SK-N-SH (cell line): ENCODE results near the gene C6orf89. TPM values are rescaled to one million over a fixed set of nuclear protein-coding genes. Genes with fewer than 3 reads are reported as not detected.

ENCODE experiments used
- CTCF ChIA-PET: fragments of 300-600, 350-600 bp; formaldehyde crosslinking; extraction: SDS; loops from one replicate; lab custom pipeline; 2021; lab: Yijun Ruan, JAX
- POLR2A ChIA-PET: fragments of 350-600 bp; sonication (Branson Sonifier 250); formaldehyde crosslinking; extraction: SDS; loops from one replicate; lab custom pipeline; 2020; ENCODE audit warnings: antibody characterized with exemption, inconsistent platforms; lab: Yijun Ruan, JAX
- DNase-seq: peaks from one replicate; pipeline ENCODE4 v3.0.0; 2012
- H2AFZ ChIP-seq: fragments of 200-600 bp; sonication (generic); 2 replicates; pipeline ENCODE4 v1.8.1; 2016; ENCODE audit warnings: antibody characterized with exemption, mild to moderate bottlenecking, low read depth
- H3F3A ChIP-seq: fragments of 200-600 bp; sonication (generic); replicated peaks from 2 replicates; pipeline ENCODE3; 2016; ENCODE audit warnings: antibody characterized with exemption, mild to moderate bottlenecking; ENCODE audit not compliant: insufficient read depth
- H3K27ac ChIP-seq, 2 experiments: fragments of 200-500 bp in 1 of 2; fragments of 200-600 bp in 1 of 2; sonication (Bioruptor generic) in 1 of 2; sonication (generic), shearing (Covaris generic) in 1 of 2; 2 replicates each; pipeline versions ENCODE4 v1.5.1 to v1.6.1; 2014 to 2016; ENCODE audit warnings: low read depth in 2 of 2, inconsistent platforms in 1 of 2, low read length in 1 of 2, mild to moderate bottlenecking in 1 of 2, mixed read lengths in 1 of 2
- H3K27me3 ChIP-seq: fragments of 200-600 bp; sonication (generic), shearing (Covaris generic); 2 replicates; pipeline ENCODE4 v1.6.1; 2016; ENCODE audit warnings: mixed run types; ENCODE audit not compliant: insufficient read depth
- H3K36me3 ChIP-seq, 2 experiments: fragments of 200-500 bp in 1 of 2; fragments of 200-600 bp in 1 of 2; sonication (Bioruptor generic) in 1 of 2; sonication (generic) in 1 of 2; replicated peaks in 1 of 2; 2 replicates each; pipeline versions ENCODE3 to v1.5.1; 2014 to 2016; ENCODE audit warnings: low read length in 1 of 2, mild to moderate bottlenecking in 1 of 2; ENCODE audit not compliant: insufficient read depth in 2 of 2, control insufficient read depth in 1 of 2
- H3K4me1 ChIP-seq, 2 experiments: fragments of 200-500 bp in 1 of 2; fragments of 200-600 bp in 1 of 2; sonication (Bioruptor generic) in 1 of 2; sonication (generic), shearing (Covaris generic) in 1 of 2; 2 replicates each; pipeline versions ENCODE4 v1.5.1 to v1.6.1; 2014 to 2016; ENCODE audit warnings: low read depth in 1 of 2, low read length in 1 of 2, mixed run types in 1 of 2; ENCODE audit not compliant: insufficient read depth in 2 of 2, control insufficient read depth in 1 of 2
- H3K4me2 ChIP-seq: fragments of 200-600 bp; sonication (generic), shearing (Covaris generic); 2 replicates; pipeline ENCODE4 v1.6.1; 2017; ENCODE audit warnings: mixed run types
- H3K4me3 ChIP-seq, 2 experiments: fragments of 200-500 bp in 1 of 2; fragments of 200-600 bp in 1 of 2; sonication (Bioruptor generic) in 1 of 2; sonication (generic), shearing (Covaris generic) in 1 of 2; 2 replicates each; pipeline versions ENCODE4 v1.5.1 to v1.8.1; 2014 to 2016; ENCODE audit warnings: low read depth in 2 of 2, inconsistent platforms in 1 of 2, low read length in 1 of 2, mild to moderate bottlenecking in 1 of 2, mixed read lengths in 1 of 2, moderate library complexity in 1 of 2
- H3K79me2 ChIP-seq: fragments of 200-600 bp; sonication (generic); 2 replicates; pipeline ENCODE4 v1.8.1; 2017; ENCODE audit warnings: mild to moderate bottlenecking; ENCODE audit not compliant: insufficient read depth
- H3K9ac ChIP-seq: fragments of 200-600 bp; sonication (generic); 2 replicates; pipeline ENCODE4 v1.6.1; 2017; ENCODE audit warnings: mixed run types
- H3K9me2 ChIP-seq: fragments of 200-600 bp; sonication (generic); 2 replicates; pipeline ENCODE4 v1.6.1; 2017; ENCODE audit warnings: mixed run types
- H3K9me3 ChIP-seq: fragments of 200-600 bp; sonication (generic); 2 replicates; pipeline ENCODE4 v1.6.1; 2017; ENCODE audit warnings: mixed run types, mild to moderate bottlenecking, moderate library complexity
- H4K20me1 ChIP-seq: fragments of 200-600 bp; sonication (generic); 2 replicates; pipeline ENCODE4 v1.6.1; 2017; ENCODE audit warnings: mild to moderate bottlenecking, mixed run types; ENCODE audit not compliant: insufficient read depth
- ELF1 ChIP-seq: IDR thresholded peaks from 2 replicates; pipeline ENCODE4 v1.4.0; 2012
- EZH2phosphoT487 ChIP-seq: fragments of 200-600 bp; sonication (generic); IDR thresholded peaks from 2 replicates; pipeline ENCODE4 v1.6.1; 2017; ENCODE audit warnings: low read depth, mixed run types, mild to moderate bottlenecking, antibody characterized with exemption, moderate library complexity, borderline replicate concordance
- FOSL2 ChIP-seq: IDR thresholded peaks from 2 replicates; pipeline ENCODE4 v1.4.0; 2012; ENCODE audit warnings: low read depth, mild to moderate bottlenecking, moderate library complexity, borderline replicate concordance
- FOXM1 ChIP-seq: IDR thresholded peaks from 2 replicates; pipeline ENCODE4 v1.4.0; 2012; ENCODE audit warnings: low read depth, mild to moderate bottlenecking
- GABPA ChIP-seq: IDR thresholded peaks from 2 replicates; pipeline ENCODE4 v1.4.0; 2012; ENCODE audit warnings: low read depth, mild to moderate bottlenecking
- JUND ChIP-seq: IDR thresholded peaks from 2 replicates; pipeline ENCODE4 v1.4.0; 2012
- MAX ChIP-seq: IDR thresholded peaks from 2 replicates; pipeline ENCODE4 v1.4.0; 2012; ENCODE audit warnings: low read depth
- MXI1 ChIP-seq: IDR thresholded peaks from 2 replicates; pipeline ENCODE4 v1.6.1; 2012; ENCODE audit warnings: mild to moderate bottlenecking, low read depth, low read length, improper control_type of control experiment
- NRF1 ChIP-seq: IDR thresholded peaks from 2 replicates; pipeline ENCODE4 v1.6.1; 2012; ENCODE audit warnings: low read depth, mild to moderate bottlenecking, low read length
- RAD21 ChIP-seq: IDR thresholded peaks from 2 replicates; pipeline ENCODE4 v1.6.1; 2012; ENCODE audit warnings: mild to moderate bottlenecking, low read length
- RCOR1 ChIP-seq: fragments of 150-350 bp; IDR thresholded peaks from 2 replicates; pipeline ENCODE4 v1.6.1; 2017; ENCODE audit warnings: antibody characterized with exemption, low read length
- RFX5 ChIP-seq: IDR thresholded peaks from 2 replicates; pipeline ENCODE4 v1.6.1; 2012; ENCODE audit warnings: mild to moderate bottlenecking, improper control_type of control experiment, low read length
- RXRA ChIP-seq: IDR thresholded peaks from 2 replicates; pipeline ENCODE4 v1.4.0; 2012; ENCODE audit warnings: low read depth, mild to moderate bottlenecking, borderline replicate concordance
- SIN3A ChIP-seq: IDR thresholded peaks from 2 replicates; pipeline ENCODE4 v1.6.1; 2012; ENCODE audit warnings: low read depth, mild to moderate bottlenecking, low read length, moderate library complexity, borderline replicate concordance
- SMC3 ChIP-seq: IDR thresholded peaks from 2 replicates; pipeline ENCODE4 v1.6.1; 2012; ENCODE audit warnings: low read depth, low read length, improper control_type of control experiment
- TEAD4 ChIP-seq: IDR thresholded peaks from 2 replicates; pipeline ENCODE4 v1.4.0; 2012; ENCODE audit warnings: mild to moderate bottlenecking, borderline replicate concordance; ENCODE audit not compliant: insufficient read depth
- YY1 ChIP-seq: IDR thresholded peaks from 2 replicates; pipeline ENCODE4 v1.4.0; 2012; ENCODE audit warnings: low read depth, mild to moderate bottlenecking
- WGBS: methylation state at CpG from one replicate; pipeline ENCODE4 v1.1.6; 2017; ENCODE audit warnings: low lambda C conversion rate; 5-methylcytosine and 5-hydroxymethylcytosine counted together
- polyA plus RNA-seq, 3 experiments: library from polyadenylated mRNA; depleted of rRNA; stranded (reverse); fragments of >200 nt; gene quantifications; 2 replicates each; pipeline ENCODE4 v1.2.3, GENCODE V29; 2012
- TF ChIP-seq, protein P1 (sequence below): IDR thresholded peaks from 2 replicates; pipeline ENCODE4 v1.6.1; 2012; ENCODE audit warnings: mild to moderate bottlenecking, low read depth, low read length, moderate library complexity
- TF ChIP-seq, protein P2 (sequence below): fragments of 150-350 bp; IDR thresholded peaks from 2 replicates; pipeline ENCODE4 v1.6.1; 2017; ENCODE audit warnings: antibody characterized with exemption, low read length, low read depth, borderline replicate concordance
- TF ChIP-seq, protein P3 (sequence below): fragments of 150-350 bp; IDR thresholded peaks from 2 replicates; pipeline ENCODE4 v1.6.1; 2016; ENCODE audit warnings: mild to moderate bottlenecking, low read depth, low read length
- TF ChIP-seq, protein P4 (sequence below): IDR thresholded peaks from 2 replicates; pipeline ENCODE4 v1.4.0; 2012; ENCODE audit warnings: low read depth, borderline replicate concordance
- TF ChIP-seq, protein P5 (sequence below): IDR thresholded peaks from 2 replicates; pipeline ENCODE4; 2012

C6orf89 gene
- polyA plus RNA-seq, 1 of the 3 experiments (the other 2 are of a cell fraction) = 20.4 TPM

DNA sequence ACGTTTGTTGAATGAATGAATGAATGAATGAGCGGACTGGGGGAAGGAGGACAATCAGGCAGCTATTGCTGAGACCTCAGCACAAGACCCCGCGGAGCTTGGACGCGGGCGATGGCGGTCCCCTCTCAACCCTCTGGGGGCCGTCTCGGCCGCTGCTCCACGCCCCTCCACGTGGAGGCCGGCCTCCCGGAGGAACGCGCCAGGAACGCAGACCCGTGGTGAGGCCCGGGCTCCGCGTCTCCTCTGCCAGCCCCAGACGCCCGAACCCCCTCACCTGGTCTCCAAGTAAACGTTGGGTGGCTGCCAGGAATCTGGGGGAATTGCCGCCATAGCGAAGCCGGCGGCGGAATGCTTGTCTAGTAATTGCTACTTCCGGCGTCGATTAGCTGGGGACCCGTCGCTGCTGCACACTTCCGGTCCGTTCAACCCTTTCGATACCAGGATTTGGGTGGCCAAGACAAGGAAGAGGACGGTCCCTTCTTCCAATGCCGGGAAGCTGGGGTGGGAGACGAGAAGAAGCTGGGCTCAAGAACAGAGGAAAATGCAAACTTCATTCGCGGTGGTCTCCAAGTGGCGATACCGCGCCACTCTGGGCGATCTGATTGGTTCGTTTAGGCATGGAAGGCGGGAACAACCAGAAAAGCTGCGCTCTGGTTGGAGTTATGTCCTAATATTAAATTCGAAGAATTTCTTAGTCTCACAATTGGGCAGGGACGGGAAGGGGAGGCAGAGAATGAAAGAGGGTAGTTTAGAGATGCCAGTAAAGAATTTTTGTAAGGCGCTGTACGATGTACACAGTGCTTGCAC lies 11.1 kb upstream of the C6orf89 start, which contains the start of gene PPIL1 (continued):
- TF ChIP-seq, protein P1, sequence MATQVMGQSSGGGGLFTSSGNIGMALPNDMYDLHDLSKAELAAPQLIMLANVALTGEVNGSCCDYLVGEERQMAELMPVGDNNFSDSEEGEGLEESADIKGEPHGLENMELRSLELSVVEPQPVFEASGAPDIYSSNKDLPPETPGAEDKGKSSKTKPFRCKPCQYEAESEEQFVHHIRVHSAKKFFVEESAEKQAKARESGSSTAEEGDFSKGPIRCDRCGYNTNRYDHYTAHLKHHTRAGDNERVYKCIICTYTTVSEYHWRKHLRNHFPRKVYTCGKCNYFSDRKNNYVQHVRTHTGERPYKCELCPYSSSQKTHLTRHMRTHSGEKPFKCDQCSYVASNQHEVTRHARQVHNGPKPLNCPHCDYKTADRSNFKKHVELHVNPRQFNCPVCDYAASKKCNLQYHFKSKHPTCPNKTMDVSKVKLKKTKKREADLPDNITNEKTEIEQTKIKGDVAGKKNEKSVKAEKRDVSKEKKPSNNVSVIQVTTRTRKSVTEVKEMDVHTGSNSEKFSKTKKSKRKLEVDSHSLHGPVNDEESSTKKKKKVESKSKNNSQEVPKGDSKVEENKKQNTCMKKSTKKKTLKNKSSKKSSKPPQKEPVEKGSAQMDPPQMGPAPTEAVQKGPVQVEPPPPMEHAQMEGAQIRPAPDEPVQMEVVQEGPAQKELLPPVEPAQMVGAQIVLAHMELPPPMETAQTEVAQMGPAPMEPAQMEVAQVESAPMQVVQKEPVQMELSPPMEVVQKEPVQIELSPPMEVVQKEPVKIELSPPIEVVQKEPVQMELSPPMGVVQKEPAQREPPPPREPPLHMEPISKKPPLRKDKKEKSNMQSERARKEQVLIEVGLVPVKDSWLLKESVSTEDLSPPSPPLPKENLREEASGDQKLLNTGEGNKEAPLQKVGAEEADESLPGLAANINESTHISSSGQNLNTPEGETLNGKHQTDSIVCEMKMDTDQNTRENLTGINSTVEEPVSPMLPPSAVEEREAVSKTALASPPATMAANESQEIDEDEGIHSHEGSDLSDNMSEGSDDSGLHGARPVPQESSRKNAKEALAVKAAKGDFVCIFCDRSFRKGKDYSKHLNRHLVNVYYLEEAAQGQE = no peak
- TF ChIP-seq, protein P2, sequence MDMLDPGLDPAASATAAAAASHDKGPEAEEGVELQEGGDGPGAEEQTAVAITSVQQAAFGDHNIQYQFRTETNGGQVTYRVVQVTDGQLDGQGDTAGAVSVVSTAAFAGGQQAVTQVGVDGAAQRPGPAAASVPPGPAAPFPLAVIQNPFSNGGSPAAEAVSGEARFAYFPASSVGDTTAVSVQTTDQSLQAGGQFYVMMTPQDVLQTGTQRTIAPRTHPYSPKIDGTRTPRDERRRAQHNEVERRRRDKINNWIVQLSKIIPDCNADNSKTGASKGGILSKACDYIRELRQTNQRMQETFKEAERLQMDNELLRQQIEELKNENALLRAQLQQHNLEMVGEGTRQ = no peak
- TF ChIP-seq SMC3 (0 out of 2 replicates have a peak, but pooled peaks have one; percentile 1), JUND (no peak), MXI1 (peak; percentile 96), FOXM1 (no peak), SIN3A (peak; percentile 62), GABPA (peak; percentile 100), EZH2phosphoT487 (no peak)

DNA sequence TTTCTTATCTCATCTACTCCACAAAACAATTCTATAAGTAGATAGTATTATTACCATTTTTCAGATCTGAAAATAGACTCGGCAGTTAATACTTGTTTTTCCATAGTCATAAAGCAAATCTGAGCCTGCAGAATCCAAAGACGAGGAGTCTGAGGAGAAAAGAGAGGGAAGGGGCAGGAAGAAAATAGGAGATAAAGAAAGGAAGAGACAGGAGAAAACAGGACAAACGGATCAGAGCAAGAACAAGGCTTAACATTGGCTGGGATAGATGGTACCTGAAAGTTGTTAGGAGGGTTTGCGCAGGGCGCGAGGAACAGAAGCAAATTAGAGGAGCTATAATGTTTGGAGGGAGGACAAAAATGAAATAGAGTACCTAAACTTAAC lies 10.5 kb upstream of the C6orf89 start:
- Histone ChIP-seq H2AFZ (peak overlapping the region; percentile 98), H3K9me3 (no peaks in the 10 kb centered on the region), H3K27ac (peak overlapping the region; percentile 95 to 100), H4K20me1 (no peaks in the 10 kb centered on the region), H3K36me3 (peaks cover 8 to 9% of the 10 kb centered on the region in 2 experiments), H3F3A (peaks cover 3% of the 10 kb centered on the region), H3K9me2 (no peaks in the 10 kb centered on the region), H3K79me2 (peaks cover 34% of the 10 kb centered on the region), H3K9ac (peak overlapping the region; percentile 89), H3K27me3 (no peaks in the 10 kb centered on the region), H3K4me2 (peak overlapping the region; percentile 73), H3K4me3 (peak overlapping the region; percentile 76 to 87), H3K4me1 (peaks cover 0 to 10% of the 10 kb centered on the region in 2 experiments; a peak in 2 of 4 replicates)
- ChIA-PET CTCF (interaction anchor here (0.6 to 5.8 kb wide), 12 partner anchors 8 to 335 kb away, joined by 3 to 72 read pairs (median 4); partner anchors contain the start of gene C6orf89), POLR2A (interaction anchor here (0.6 to 2.8 kb wide), 8 partner anchors 10 to 145 kb away, joined by 3 to 26 read pairs (median 4); partner anchors contain the start of gene C6orf89)
- DNase-seq = no peak
- 50% methylated on average over 6 of the region's 6 CpGs for WGBS
- no peak for TF ChIP-seq MAX
- no peak for TF ChIP-seq YY1
- TF ChIP-seq RXRA = no peak
- no peak for TF ChIP-seq FOSL2
- TF ChIP-seq RCOR1 = no peak
- TF ChIP-seq, protein P3, sequence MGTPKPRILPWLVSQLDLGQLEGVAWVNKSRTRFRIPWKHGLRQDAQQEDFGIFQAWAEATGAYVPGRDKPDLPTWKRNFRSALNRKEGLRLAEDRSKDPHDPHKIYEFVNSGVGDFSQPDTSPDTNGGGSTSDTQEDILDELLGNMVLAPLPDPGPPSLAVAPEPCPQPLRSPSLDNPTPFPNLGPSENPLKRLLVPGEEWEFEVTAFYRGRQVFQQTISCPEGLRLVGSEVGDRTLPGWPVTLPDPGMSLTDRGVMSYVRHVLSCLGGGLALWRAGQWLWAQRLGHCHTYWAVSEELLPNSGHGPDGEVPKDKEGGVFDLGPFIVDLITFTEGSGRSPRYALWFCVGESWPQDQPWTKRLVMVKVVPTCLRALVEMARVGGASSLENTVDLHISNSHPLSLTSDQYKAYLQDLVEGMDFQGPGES = no peak
- TF ChIP-seq TEAD4 = no peak
- TF ChIP-seq ELF1 = no peak
- TF ChIP-seq, protein P4, sequence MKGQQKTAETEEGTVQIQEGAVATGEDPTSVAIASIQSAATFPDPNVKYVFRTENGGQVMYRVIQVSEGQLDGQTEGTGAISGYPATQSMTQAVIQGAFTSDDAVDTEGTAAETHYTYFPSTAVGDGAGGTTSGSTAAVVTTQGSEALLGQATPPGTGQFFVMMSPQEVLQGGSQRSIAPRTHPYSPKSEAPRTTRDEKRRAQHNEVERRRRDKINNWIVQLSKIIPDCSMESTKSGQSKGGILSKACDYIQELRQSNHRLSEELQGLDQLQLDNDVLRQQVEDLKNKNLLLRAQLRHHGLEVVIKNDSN = no peak
- TF ChIP-seq NRF1 = no peak
- TF ChIP-seq, protein P2 = no peak
- TF ChIP-seq, protein P5, sequence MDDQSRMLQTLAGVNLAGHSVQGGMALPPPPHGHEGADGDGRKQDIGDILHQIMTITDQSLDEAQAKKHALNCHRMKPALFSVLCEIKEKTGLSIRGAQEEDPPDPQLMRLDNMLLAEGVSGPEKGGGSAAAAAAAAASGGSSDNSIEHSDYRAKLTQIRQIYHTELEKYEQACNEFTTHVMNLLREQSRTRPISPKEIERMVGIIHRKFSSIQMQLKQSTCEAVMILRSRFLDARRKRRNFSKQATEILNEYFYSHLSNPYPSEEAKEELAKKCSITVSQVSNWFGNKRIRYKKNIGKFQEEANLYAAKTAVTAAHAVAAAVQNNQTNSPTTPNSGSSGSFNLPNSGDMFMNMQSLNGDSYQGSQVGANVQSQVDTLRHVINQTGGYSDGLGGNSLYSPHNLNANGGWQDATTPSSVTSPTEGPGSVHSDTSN = no peak
- TF ChIP-seq GABPA = no peak
- TF ChIP-seq RFX5 = no peak
- TF ChIP-seq RAD21 = no peak
